Measurements from ENCODE around the gene ZNF714. TPM values are rescaled to one million over a fixed set of nuclear protein-coding genes. Genes with fewer than 3 reads are reported as not detected.

Gene ZNF714
- total and polyA plus RNA-seq, 2 donors (not counting 1 experiment from before 2014, with no cell fraction given), result 5.6 to 6.9 TPM

- no peaks in the 10 kb centered on the region for H3K9me3 ChIP-seq (ENCODE audit: control insufficient read depth, insufficient read depth, low read depth, low read length)
- H3K4me2 ChIP-seq (ENCODE audit: extremely low read depth, insufficient read depth, low read length), result no peak overlapping the region
- peaks cover 12% of the 10 kb centered on the region for H3K79me2 ChIP-seq (ENCODE audit: control insufficient read depth, insufficient read depth, low read length)
- peak; percentile 39 to 80 for DNase-seq (ENCODE audit: low read depth in 2 of 2)
- no peak overlapping the region for H2AFZ ChIP-seq (ENCODE audit: low read length)
- no peaks in the 10 kb centered on the region for H3K36me3 ChIP-seq (ENCODE audit: control insufficient read depth, insufficient read depth, low read length)
- H3K4me1 ChIP-seq (ENCODE audit: control insufficient read depth, extremely low read depth, insufficient read depth, low read length), result no peaks in the 10 kb centered on the region
- H3K27ac ChIP-seq (ENCODE audit: insufficient read depth, low read length), result no peak overlapping the region
- H4K20me1 ChIP-seq (ENCODE audit: control insufficient read depth, extremely low read depth, insufficient read depth, low read length), result no peaks in the 10 kb centered on the region
- H3K27me3 ChIP-seq (ENCODE audit: control insufficient read depth, insufficient read depth, low read length), result no peaks in the 10 kb centered on the region
- TF ChIP-seq CTCF (conservative IDR thresholded peaks at IDR 0.05 in 1 of 2, IDR thresholded peaks at IDR 0.05 in 1 of 2; ENCODE audit: low read depth in 1 of 2, low read length in 2 of 2) (no peak), EZH2 (IDR thresholded peaks at IDR 0.05; ENCODE audit: low read length, missing control alignments) (no peak)
- H3K9ac ChIP-seq (ENCODE audit: insufficient read depth, low read length), result no peak overlapping the region
- no peak overlapping the region for H3K4me3 ChIP-seq (replicated peaks in 1 of 4; ENCODE audit: control extremely low read depth in 1 of 4, insufficient read depth in 1 of 4, low read depth in 3 of 4, low read length in 4 of 4)
Observed at GRCh38 chr19:21158523-21159135, 76.6 kb downstream of the ZNF714 start.

GRCh38 chr19:21164541-21164940, 82.5 kb downstream of the ZNF714 start:
- TF ChIP-seq EZH2 (IDR thresholded peaks at IDR 0.05; ENCODE audit: low read length, missing control alignments) (no peak), CTCF (conservative IDR thresholded peaks at IDR 0.05 in 1 of 2, IDR thresholded peaks at IDR 0.05 in 1 of 2; ENCODE audit: low read depth in 1 of 2, low read length in 2 of 2) (no peak)
- DNase-seq (ENCODE audit: low read depth in 2 of 2), result no peak

GRCh38 chr19:21166436-21166835, 84.4 kb downstream of the ZNF714 start:
- H3K4me2 ChIP-seq (ENCODE audit: extremely low read depth, insufficient read depth, low read length), result no peak overlapping the region
- H4K20me1 ChIP-seq (ENCODE audit: control insufficient read depth, extremely low read depth, insufficient read depth, low read length), result no peaks in the 10 kb centered on the region
- no peaks in the 10 kb centered on the region for H3K36me3 ChIP-seq (ENCODE audit: control insufficient read depth, insufficient read depth, low read length)
- TF ChIP-seq CTCF (conservative IDR thresholded peaks at IDR 0.05 in 1 of 2, IDR thresholded peaks at IDR 0.05 in 1 of 2; ENCODE audit: low read depth in 1 of 2, low read length in 2 of 2) (no peak), EZH2 (IDR thresholded peaks at IDR 0.05; ENCODE audit: low read length, missing control alignments) (no peak)
- no peak overlapping the region for H3K27ac ChIP-seq (ENCODE audit: insufficient read depth, low read length)
- no peaks in the 10 kb centered on the region for H3K4me1 ChIP-seq (ENCODE audit: control insufficient read depth, extremely low read depth, insufficient read depth, low read length)
- no peaks in the 10 kb centered on the region for H3K9me3 ChIP-seq (ENCODE audit: control insufficient read depth, insufficient read depth, low read depth, low read length)
- H3K9ac ChIP-seq (ENCODE audit: insufficient read depth, low read length), result no peak overlapping the region
- no peak for DNase-seq (ENCODE audit: low read depth in 2 of 2)
- H3K27me3 ChIP-seq (ENCODE audit: control insufficient read depth, insufficient read depth, low read length), result no peaks in the 10 kb centered on the region
- no peak overlapping the region for H2AFZ ChIP-seq (ENCODE audit: low read length)
- no peaks in the 10 kb centered on the region for H3K79me2 ChIP-seq (ENCODE audit: control insufficient read depth, insufficient read depth, low read length)
- H3K4me3 ChIP-seq (replicated peaks in 1 of 4; ENCODE audit: control extremely low read depth in 1 of 4, insufficient read depth in 1 of 4, low read depth in 3 of 4, low read length in 4 of 4), result no peak overlapping the region

More at GRCh38 chr19:21164541-21164940, 82.5 kb downstream of the ZNF714 start:
- no peak overlapping the region for H3K27ac ChIP-seq (ENCODE audit: insufficient read depth, low read length)
- H3K36me3 ChIP-seq (ENCODE audit: control insufficient read depth, insufficient read depth, low read length), result no peaks in the 10 kb centered on the region
- no peak overlapping the region for H3K9ac ChIP-seq (ENCODE audit: insufficient read depth, low read length)
- H3K4me2 ChIP-seq (ENCODE audit: extremely low read depth, insufficient read depth, low read length), result no peak overlapping the region
- H4K20me1 ChIP-seq (ENCODE audit: control insufficient read depth, extremely low read depth, insufficient read depth, low read length), result no peaks in the 10 kb centered on the region
- no peak overlapping the region for H3K4me3 ChIP-seq (replicated peaks in 1 of 4; ENCODE audit: control extremely low read depth in 1 of 4, insufficient read depth in 1 of 4, low read depth in 3 of 4, low read length in 4 of 4)
- H3K79me2 ChIP-seq (ENCODE audit: control insufficient read depth, insufficient read depth, low read length), result no peaks in the 10 kb centered on the region
- H2AFZ ChIP-seq (ENCODE audit: low read length), result no peak overlapping the region
- H3K27me3 ChIP-seq (ENCODE audit: control insufficient read depth, insufficient read depth, low read length), result no peaks in the 10 kb centered on the region
- no peaks in the 10 kb centered on the region for H3K9me3 ChIP-seq (ENCODE audit: control insufficient read depth, insufficient read depth, low read depth, low read length)
- no peaks in the 10 kb centered on the region for H3K4me1 ChIP-seq (ENCODE audit: control insufficient read depth, extremely low read depth, insufficient read depth, low read length)

Other genes starting within 250 kb of the ZNF714 start
- gene ZNF85, start 159.0 kb upstream of the ZNF714 start, total RNA-seq, result 1.3 and 5.9 TPM in 2 replicates
- gene ZNF85, start 159.0 kb upstream of the ZNF714 start, polyA plus RNA-seq, result 5.1 and 7.0 TPM in 2 replicates
- 3.1 and 5.8 TPM in 2 replicates for gene ZNF430, start 61.5 kb upstream of the ZNF714 start, total RNA-seq
- gene ZNF430, start 61.5 kb upstream of the ZNF714 start, polyA plus RNA-seq, result 8.5 and 9.7 TPM in 2 replicates
- 1.5 and 4.3 TPM in 2 replicates for gene ZNF431, start 59.8 kb downstream of the ZNF714 start, total RNA-seq
- gene ZNF431, start 59.8 kb downstream of the ZNF714 start, polyA plus RNA-seq, result 3.0 and 3.7 TPM in 2 replicates
- 3.1 and 4.6 TPM in 2 replicates for gene ZNF708, start 247.2 kb downstream of the ZNF714 start, total RNA-seq
- gene ZNF708, start 247.2 kb downstream of the ZNF714 start, polyA plus RNA-seq, result 2.5 and 2.8 TPM in 2 replicates